ENCODE results near the gene TMEM35A.
A peak's percentile ranks its signal among the peaks of the same experiment; 100 is the strongest.
"Not testable (repeated sequence)": the region's sequence is repeated elsewhere in the genome, so short reads cannot be mapped to it uniquely, and the experiment has no call there.

Gene TMEM35A, protein sequence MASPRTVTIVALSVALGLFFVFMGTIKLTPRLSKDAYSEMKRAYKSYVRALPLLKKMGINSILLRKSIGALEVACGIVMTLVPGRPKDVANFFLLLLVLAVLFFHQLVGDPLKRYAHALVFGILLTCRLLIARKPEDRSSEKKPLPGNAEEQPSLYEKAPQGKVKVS

DNA sequence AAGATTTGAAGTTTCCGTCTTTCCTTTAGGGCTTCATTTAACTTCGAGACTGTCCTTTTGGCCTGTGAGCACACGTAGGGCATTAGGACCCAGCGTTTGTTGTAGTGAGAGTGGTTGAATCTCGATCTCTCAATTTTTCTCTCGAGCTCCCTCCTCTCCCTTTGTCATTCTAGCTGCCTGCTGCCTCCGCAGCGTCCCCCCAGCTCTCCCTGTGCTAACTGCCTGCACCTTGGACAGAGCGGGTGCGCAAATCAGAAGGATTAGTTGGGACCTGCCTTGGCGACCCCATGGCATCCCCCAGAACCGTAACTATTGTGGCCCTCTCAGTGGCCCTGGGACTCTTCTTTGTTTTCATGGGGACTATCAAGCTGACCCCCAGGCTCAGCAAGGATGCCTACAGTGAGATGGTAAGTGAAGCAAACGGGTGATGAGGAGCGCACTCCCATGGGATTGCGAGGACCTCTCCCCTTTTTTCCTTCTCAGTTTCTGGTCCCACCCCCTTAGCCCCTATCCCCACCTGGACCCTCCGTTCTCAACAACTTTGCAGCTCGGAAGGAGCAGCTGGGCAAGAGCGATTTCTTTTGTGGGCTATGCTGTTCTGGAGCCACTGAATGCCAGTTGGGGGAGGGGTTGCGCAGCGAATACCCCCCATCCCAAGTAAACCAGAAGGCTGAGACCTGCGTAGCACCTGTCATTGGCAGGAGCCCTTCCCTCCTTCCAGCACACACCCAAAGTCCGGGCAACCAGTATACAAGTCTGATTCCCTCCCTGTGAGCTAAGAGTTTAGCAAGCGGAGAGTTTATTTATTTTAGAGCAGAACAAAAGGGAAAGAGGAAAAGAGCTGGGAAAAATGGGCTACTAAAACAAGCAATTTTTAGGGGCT, at the start of gene TMEM35A:
Gene TMEM35A (plus strand): TSS at position 164 of the 883 bp plus-strand sequence. CDS start 124 bp downstream, at position 288.
- H3K4me3 Mint-ChIP-seq, result peak within 1 kb of the TSS; percentile 17
- H3K36me3 Mint-ChIP-seq (ENCODE audit: low read depth), result no peaks in the 10 kb centered on the region
- no peaks in the 10 kb centered on the region for H3K9me3 Mint-ChIP-seq
- peaks cover 11% of the 10 kb centered on the region for H3K27me3 Mint-ChIP-seq
- H3K4me1 Mint-ChIP-seq, result peaks cover 3% of the 10 kb centered on the region
- ATAC-seq, result no peak
- no peak for DNase-seq
- H3K27ac Mint-ChIP-seq, result no peak within 1 kb of the TSS

- H3K4me3 Mint-ChIP-seq, result no peak overlapping the region
- H3K27me3 Mint-ChIP-seq, result no peaks in the 10 kb centered on the region
- H3K27ac Mint-ChIP-seq, result no peak overlapping the region
- ATAC-seq, result no peak
- peaks cover 31% of the 10 kb centered on the region for H3K36me3 Mint-ChIP-seq (ENCODE audit: low read depth)
- no peaks in the 10 kb centered on the region for H3K9me3 Mint-ChIP-seq
- DNase-seq, result no peak
- H3K4me1 Mint-ChIP-seq, result peaks cover 6% of the 10 kb centered on the region
Observed at GRCh38 chrX:101029665-101030064, 49.0 kb upstream of the TMEM35A start.

GRCh38 chrX:101037231-101037630, 41.4 kb upstream of the TMEM35A start:
- H3K4me3 Mint-ChIP-seq, result no peak overlapping the region
- H3K9me3 Mint-ChIP-seq, result no peaks in the 10 kb centered on the region
- ATAC-seq (no peak), DNase-seq (no peak)
- no peak overlapping the region for H3K27ac Mint-ChIP-seq
- H3K36me3 Mint-ChIP-seq (ENCODE audit: low read depth), result peaks cover 12% of the 10 kb centered on the region
- H3K27me3 Mint-ChIP-seq, result no peaks in the 10 kb centered on the region
- H3K4me1 Mint-ChIP-seq, result no peaks in the 10 kb centered on the region

- no peak for DNase-seq
- Mint-ChIP-seq H3K27ac (no peak overlapping the region), H3K36me3 (ENCODE audit: low read depth) (peaks cover 10% of the 10 kb centered on the region), H3K9me3 (no peaks in the 10 kb centered on the region), H3K27me3 (no peaks in the 10 kb centered on the region), H3K4me3 (no peak overlapping the region), H3K4me1 (no peaks in the 10 kb centered on the region)
- no peak for ATAC-seq
Observed at GRCh38 chrX:101040197-101040596, 38.5 kb upstream of the TMEM35A start.

DNA sequence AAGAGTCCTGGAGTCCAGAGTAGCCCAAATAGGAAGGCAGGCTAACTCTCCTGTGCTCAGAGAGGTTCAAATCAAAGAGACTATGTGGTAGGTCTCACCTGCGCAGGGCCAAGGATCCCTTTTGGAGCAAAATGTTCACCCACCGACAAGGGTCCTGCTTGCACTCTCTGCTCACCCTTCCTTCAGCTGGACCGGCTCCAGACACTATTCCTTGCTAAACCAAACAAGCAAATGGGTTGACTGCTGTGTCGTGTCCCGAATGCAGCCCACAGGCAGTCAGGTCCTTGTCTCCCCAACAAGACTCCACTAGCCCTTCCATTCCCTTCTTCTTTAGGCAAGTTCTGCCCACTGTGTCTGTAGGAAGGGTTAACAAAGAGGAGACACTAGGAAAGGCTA, 27.5 kb upstream of the TMEM35A start:
- ATAC-seq (no peak), DNase-seq (no peak)
- Mint-ChIP-seq H3K36me3 (ENCODE audit: low read depth) (peaks cover 7% of the 10 kb centered on the region), H3K4me1 (peaks cover 18% of the 10 kb centered on the region), H3K27me3 (no peaks in the 10 kb centered on the region), H3K9me3 (no peaks in the 10 kb centered on the region), H3K4me3 (peak overlapping the region; percentile 87), H3K27ac (peak overlapping the region; percentile 95)

DNA sequence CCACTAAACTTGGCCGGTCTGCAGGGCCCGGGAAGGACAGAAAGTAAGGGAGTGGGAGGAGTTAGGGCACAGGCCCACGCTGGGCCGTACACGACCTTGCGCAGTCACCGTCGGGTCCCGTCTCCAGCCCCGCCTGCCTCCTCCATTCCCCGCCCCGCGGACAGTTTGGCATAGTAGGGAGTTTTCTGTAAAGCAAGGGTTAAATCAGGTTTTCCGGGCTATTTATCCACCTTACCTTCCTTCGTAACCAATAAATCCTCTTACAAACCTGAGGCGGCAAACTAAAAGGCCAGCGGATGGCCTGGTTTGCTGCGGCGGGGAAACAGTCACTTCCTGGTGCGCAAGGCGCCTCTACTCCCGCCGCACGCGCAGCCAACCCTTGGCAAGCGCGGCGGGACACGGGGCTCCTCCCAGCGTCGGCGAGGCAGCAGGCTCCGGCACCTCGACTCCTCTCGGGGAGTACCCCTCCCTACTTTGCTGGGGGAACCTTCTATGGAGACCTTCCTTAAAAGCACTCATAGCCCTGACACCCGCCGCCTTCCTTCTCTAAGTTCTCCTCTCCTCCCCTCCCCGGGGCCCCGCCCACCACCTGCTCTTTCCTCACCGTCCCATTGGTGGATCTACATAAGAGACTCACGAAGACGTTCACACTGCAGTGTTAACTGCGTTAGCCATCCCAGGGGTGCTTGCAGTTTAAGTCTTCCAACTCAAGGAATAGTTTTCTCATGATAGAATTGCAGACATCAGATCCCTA, 27.0 kb upstream of the TMEM35A start, which contains the start of gene TRMT2B:
Gene TRMT2B (minus strand): TSS at position 563 of the 754 bp plus-strand sequence. CDS start 9,822 bp downstream, outside the sequence.
- Mint-ChIP-seq H3K4me1 (peaks cover 20% of the 10 kb centered on the region), H3K27ac (peak within 1 kb of the TSS; percentile 95), H3K36me3 (ENCODE audit: low read depth) (peaks cover 7% of the 10 kb centered on the region), H3K4me3 (peak within 1 kb of the TSS; percentile 87), H3K9me3 (no peaks in the 10 kb centered on the region), H3K27me3 (no peaks in the 10 kb centered on the region)
- DNase-seq (peak; percentile 77), ATAC-seq (peak; percentile 94)

- H3K4me3 Mint-ChIP-seq, H3K27ac Mint-ChIP-seq: not testable (repeated sequence)
Observed at GRCh38 chrX:101056551-101056950, 22.1 kb upstream of the TMEM35A start.

GRCh38 chrX:101057093-101057714, 21.5 kb upstream of the TMEM35A start:
- peaks cover 12% of the 10 kb centered on the region for H3K4me1 Mint-ChIP-seq
- no peak for DNase-seq
- no peak for ATAC-seq
- H3K9me3 Mint-ChIP-seq, result no peaks in the 10 kb centered on the region
- no peaks in the 10 kb centered on the region for H3K36me3 Mint-ChIP-seq (ENCODE audit: low read depth)
- no peak overlapping the region for H3K4me3 Mint-ChIP-seq
- no peaks in the 10 kb centered on the region for H3K27me3 Mint-ChIP-seq
- peak overlapping the region; percentile 60 for H3K27ac Mint-ChIP-seq

More at GRCh38 chrX:101056551-101056950, 22.1 kb upstream of the TMEM35A start:
- ATAC-seq; DNase-seq; H3K36me3 Mint-ChIP-seq (ENCODE audit: low read depth); H3K27me3 Mint-ChIP-seq; H3K9me3 Mint-ChIP-seq: not testable (repeated sequence)
- H3K4me1 Mint-ChIP-seq, result peaks cover 15% of the 10 kb centered on the region

DNA sequence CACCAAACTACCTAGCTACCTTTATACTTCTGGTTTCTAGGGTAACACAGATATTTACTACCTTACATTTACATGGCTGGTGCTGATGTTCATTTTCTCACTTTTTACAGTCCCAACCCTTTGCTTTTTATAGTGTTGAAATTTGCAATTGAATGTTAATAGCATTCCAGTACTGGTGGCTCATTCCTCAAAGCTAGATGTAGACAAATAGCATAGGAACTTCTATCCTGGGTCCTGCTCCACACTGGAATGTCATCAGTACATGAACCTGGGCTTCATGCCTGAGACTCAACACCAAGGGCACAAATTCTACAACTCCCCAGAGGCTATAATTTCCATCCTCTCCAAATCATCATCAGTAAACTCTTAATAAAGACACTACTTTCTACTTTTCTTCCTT, 16.5 kb upstream of the TMEM35A start:
- no peak for ATAC-seq
- H3K27me3 Mint-ChIP-seq, result no peaks in the 10 kb centered on the region

DNA sequence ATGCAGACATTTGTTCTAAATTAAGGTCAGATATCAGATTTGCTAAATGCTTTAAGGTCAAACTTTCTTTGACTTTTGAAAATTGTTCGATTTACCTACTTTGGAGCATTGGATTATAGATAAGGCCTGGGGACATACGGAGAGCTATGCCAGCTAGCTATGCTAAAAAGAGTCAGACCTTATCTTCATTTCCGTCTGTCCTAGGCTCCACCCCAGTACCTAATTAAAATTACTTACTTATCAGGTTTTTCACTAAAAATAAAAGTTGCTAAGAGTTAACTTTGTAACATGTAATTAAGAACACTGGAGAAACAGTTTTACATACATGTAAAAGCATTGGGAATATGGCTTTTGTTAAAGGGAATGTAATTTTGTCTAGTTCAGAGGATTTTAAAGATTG, 7.1 kb upstream of the TMEM35A start:
- ATAC-seq (no peak), DNase-seq (no peak)
- Mint-ChIP-seq H3K4me3 (no peak overlapping the region), H3K27ac (no peak overlapping the region), H3K36me3 (ENCODE audit: low read depth) (no peaks in the 10 kb centered on the region), H3K9me3 (no peaks in the 10 kb centered on the region), H3K27me3 (no peaks in the 10 kb centered on the region), H3K4me1 (no peaks in the 10 kb centered on the region)

More for the DNA sequence above, 16.5 kb upstream of the TMEM35A start:
- H3K4me1 Mint-ChIP-seq, result peaks cover 5% of the 10 kb centered on the region
- H3K36me3 Mint-ChIP-seq (ENCODE audit: low read depth), result no peaks in the 10 kb centered on the region
- no peak overlapping the region for H3K27ac Mint-ChIP-seq
- no peaks in the 10 kb centered on the region for H3K9me3 Mint-ChIP-seq
- no peak for DNase-seq
- no peak overlapping the region for H3K4me3 Mint-ChIP-seq

DNA sequence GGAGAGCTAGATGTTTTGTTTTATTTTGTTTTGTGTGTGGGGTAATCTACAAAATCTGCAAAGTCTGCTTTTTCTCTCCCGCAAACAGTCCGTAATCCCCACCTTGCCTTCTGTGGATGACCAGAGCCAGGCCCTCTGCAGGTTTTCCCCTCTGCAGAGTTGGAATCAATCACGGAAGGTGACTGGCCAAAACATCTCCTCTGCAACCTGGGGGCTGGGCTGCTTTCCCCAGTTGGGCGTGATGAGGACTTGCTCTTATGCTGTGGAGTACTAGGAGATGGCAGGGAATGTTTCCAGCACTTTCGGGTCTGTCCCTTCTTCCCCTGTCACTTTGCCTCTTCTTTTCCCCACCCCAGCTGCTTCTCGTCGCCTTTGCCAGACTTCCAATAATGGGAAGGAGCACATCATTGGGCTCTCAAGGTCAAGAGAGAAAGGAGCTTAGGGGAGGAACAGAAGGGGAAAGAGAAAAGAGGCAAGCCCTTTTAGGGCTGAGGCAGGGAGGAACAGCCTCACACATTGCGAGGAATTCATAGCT, 1.1 kb downstream of the TMEM35A start:
- peaks cover 3% of the 10 kb centered on the region for H3K4me1 Mint-ChIP-seq
- H3K9me3 Mint-ChIP-seq, result no peaks in the 10 kb centered on the region
- H3K27ac Mint-ChIP-seq, result no peak overlapping the region
- no peak for ATAC-seq
- H3K36me3 Mint-ChIP-seq (ENCODE audit: low read depth), result no peaks in the 10 kb centered on the region
- H3K4me3 Mint-ChIP-seq, result no peak overlapping the region
- peaks cover 11% of the 10 kb centered on the region for H3K27me3 Mint-ChIP-seq
- DNase-seq, result no peak

- no peak overlapping the region for H3K4me3 Mint-ChIP-seq
- no peaks in the 10 kb centered on the region for H3K9me3 Mint-ChIP-seq
- H3K4me1 Mint-ChIP-seq, result peaks cover 3% of the 10 kb centered on the region
- no peak overlapping the region for H3K27ac Mint-ChIP-seq
- H3K36me3 Mint-ChIP-seq (ENCODE audit: low read depth), result no peaks in the 10 kb centered on the region
- no peak for DNase-seq
- ATAC-seq, result no peak
- H3K27me3 Mint-ChIP-seq, result peaks cover 11% of the 10 kb centered on the region
Observed at GRCh38 chrX:101080326-101081124, 1.8 kb downstream of the TMEM35A start.

DNA sequence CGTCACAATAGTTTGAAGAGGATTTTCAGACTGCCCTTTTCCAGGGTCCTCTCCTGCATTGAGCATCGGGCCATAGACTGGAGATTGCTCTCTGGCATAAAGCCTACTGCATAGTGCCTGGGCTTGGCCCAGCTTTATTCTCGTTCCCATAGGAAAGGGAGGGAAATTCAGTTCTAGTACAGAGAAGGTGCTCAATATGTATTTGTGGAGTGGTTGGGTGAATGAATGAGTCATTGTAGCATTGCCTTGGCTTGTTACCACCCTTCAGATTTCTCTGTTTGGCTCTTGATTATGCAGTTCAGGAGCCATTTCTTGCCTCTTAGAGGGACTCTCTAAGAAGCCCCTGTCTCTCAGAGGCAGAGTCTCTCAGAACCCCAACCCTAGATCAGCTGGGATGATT, 2.6 kb downstream of the TMEM35A start:
- no peaks in the 10 kb centered on the region for H3K36me3 Mint-ChIP-seq (ENCODE audit: low read depth)
- H3K9me3 Mint-ChIP-seq, result no peaks in the 10 kb centered on the region

More for the DNA sequence above, 2.6 kb downstream of the TMEM35A start:
- no peak for DNase-seq
- peaks cover 3% of the 10 kb centered on the region for H3K4me1 Mint-ChIP-seq
- no peak for ATAC-seq
- H3K27ac Mint-ChIP-seq, result no peak overlapping the region
- H3K4me3 Mint-ChIP-seq, result no peak overlapping the region
- H3K27me3 Mint-ChIP-seq, result peaks cover 11% of the 10 kb centered on the region
